Ascending aorta (tissue), 2 donors: ENCODE results near the gene BIRC2. TPM values are rescaled to one million over a fixed set of nuclear protein-coding genes. Genes with fewer than 3 reads are reported as not detected.

Source experiments
- DNase-seq, 2 donors: peaks; one replicate each; pipeline ENCODE4 v3.0.0-alpha.2; 2019; ENCODE audit warnings: low spot score in 2 of 2
- H3K27ac ChIP-seq, 2 donors: fragments of 200-600 bp; sonication (generic); one replicate each; pipeline ENCODE4 v1.5.1; 2016 to 2017; ENCODE audit warnings: mild to moderate bottlenecking in 1 of 2
- H3K27me3 ChIP-seq: fragments of 200-600 bp; sonication (generic); one replicate; pipeline ENCODE4 v1.5.1; 2017
- H3K36me3 ChIP-seq, 2 donors: fragments of 200-600 bp; sonication (generic); one replicate each; pipeline ENCODE4 v1.5.1; 2016
- H3K4me1 ChIP-seq, 2 donors: fragments of 200-600 bp; sonication (generic); one replicate each; pipeline ENCODE4 v1.5.1; 2016 to 2017; ENCODE audit warnings: mild to moderate bottlenecking in 1 of 2
- H3K4me3 ChIP-seq, 2 donors: fragments of 200-600 bp; sonication (generic); one replicate each; pipeline ENCODE4 v1.5.1; 2016 to 2017; ENCODE audit warnings: mild to moderate bottlenecking in 1 of 2
- H3K9me3 ChIP-seq, 2 donors: fragments of 200-600 bp; sonication (generic); one replicate each; pipeline ENCODE4 v1.5.1; 2016
- CTCF ChIP-seq, 3 experiments: fragments of 200-600 bp in 2 of 3; fragments of 450-650 bp in 1 of 3; sonication (generic) in 2 of 3; IDR thresholded peaks; one replicate each; pipeline ENCODE4 v1.5.1; 2016 to 2019; ENCODE audit warnings: antibody characterized with exemption in 3 of 3, mild to moderate bottlenecking in 1 of 3, moderate library complexity in 1 of 3
- intact Hi-C: fragments of 100-400 bp; cut with DNase I; formaldehyde crosslinking; loops from one replicate; pipeline ENCODE4 v1.15.1; 2023
- total RNA-seq: library from RNA; depleted of rRNA; stranded (reverse); fragments of >200 nt; gene quantifications from one replicate; pipeline ENCODE4 v1.1.0, GENCODE V29; 2016

Gene BIRC2
- total RNA-seq, 1 donor from 2014 or later = 27.7 TPM

GRCh38 chr11:102341844-102342318 lies 5.1 kb upstream of the BIRC2 start:
- TF ChIP-seq CTCF (IDR thresholded peaks at IDR 0.05) = peak; percentile 49 to 85 (median 72)
- intact Hi-C loops = loop anchor here (10.0 kb wide), 2 partner anchors 323 to 427 kb away; partner anchors contain the start of genes ANGPTL5 and CEP126
- Histone ChIP-seq H3K27ac (no peak overlapping the region), H3K4me3 (no peak overlapping the region), H3K36me3 (peaks cover 0 to 9% of the 10 kb centered on the region in 2 donors), H3K9me3 (no peaks in the 10 kb centered on the region), H3K4me1 (peaks cover 0 to 2% of the 10 kb centered on the region in 2 donors), H3K27me3 (no peaks in the 10 kb centered on the region)
- DNase-seq = peak in 1 of 2 donors; percentile 85

GRCh38 chr11:102343809-102344208 lies 3.2 kb upstream of the BIRC2 start:
- intact Hi-C loops = loop anchor here (1.0 to 10.0 kb wide), 3 partner anchors 297 to 429 kb away; partner anchors contain the start of genes ANGPTL5, CEP126 and CFAP300
- no peaks in the 10 kb centered on the region for H3K9me3 ChIP-seq
- H3K4me1 ChIP-seq = peaks cover 0 to 2% of the 10 kb centered on the region in 2 donors
- no peaks in the 10 kb centered on the region for H3K27me3 ChIP-seq
- H3K27ac ChIP-seq = no peak overlapping the region
- H3K36me3 ChIP-seq = no peaks in the 10 kb centered on the region
- TF ChIP-seq CTCF (IDR thresholded peaks at IDR 0.05) = no peak
- H3K4me3 ChIP-seq = no peak overlapping the region
- DNase-seq = no peak

DNA sequence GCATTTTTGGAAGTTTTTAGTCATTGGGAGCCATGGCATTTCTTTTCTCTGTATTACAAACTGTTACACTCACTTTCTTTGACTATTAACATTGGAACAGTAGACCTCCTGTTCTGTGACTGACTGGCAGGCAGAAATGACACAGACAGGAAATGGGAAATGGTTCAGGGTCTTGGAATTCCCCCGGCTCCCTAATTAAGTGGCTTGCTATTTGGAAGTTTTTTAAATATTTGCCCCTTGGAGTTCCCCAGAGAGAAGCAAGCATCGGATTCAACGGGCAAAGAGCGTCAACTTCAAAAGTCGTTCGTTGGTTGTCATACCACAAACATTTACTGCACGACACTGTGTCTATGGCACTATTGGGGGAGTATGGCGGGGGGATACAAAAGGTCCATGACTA lies 1.1 kb upstream of the BIRC2 start:
- Histone ChIP-seq H3K9me3 (no peaks in the 10 kb centered on the region), H3K27me3 (no peaks in the 10 kb centered on the region), H3K4me3 (peak overlapping the region; percentile 78 to 81), H3K4me1 (peaks cover 2 to 3% of the 10 kb centered on the region in 2 donors), H3K36me3 (peaks cover 1 to 5% of the 10 kb centered on the region in 2 donors), H3K27ac (peak overlapping the region; percentile 98)
- peak in 1 of 2 donors; percentile 70 for DNase-seq
- intact Hi-C loops = loop anchor here (2.0 to 10.0 kb wide), 8 partner anchors 29 to 431 kb away; partner anchors contain the start of genes ANGPTL5, BIRC3, CEP126 and TMEM123
- no peak for TF ChIP-seq CTCF (IDR thresholded peaks at IDR 0.05)

DNA sequence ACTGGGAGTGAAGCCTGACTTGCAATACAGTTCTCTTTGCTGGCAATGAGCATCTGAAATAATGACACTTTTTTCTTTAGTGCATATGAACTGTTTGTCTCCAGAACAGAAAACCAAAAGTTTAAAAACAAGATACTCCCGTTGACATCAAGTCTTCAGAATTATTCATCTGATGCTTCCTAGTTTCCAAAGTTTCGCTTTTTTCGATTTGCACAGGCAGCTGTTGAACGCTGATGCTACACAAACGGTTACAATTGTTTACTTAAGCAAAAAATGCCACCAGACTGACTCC lies 612 bp upstream of the BIRC2 start:
- Histone ChIP-seq H3K27me3 (no peaks in the 10 kb centered on the region), H3K36me3 (peaks cover 5% of the 10 kb centered on the region in 2 donors), H3K4me3 (peak overlapping the region; percentile 78 to 81), H3K4me1 (peaks cover 2 to 3% of the 10 kb centered on the region in 2 donors), H3K27ac (peak overlapping the region; percentile 98), H3K9me3 (no peaks in the 10 kb centered on the region)
- no peak for TF ChIP-seq CTCF (IDR thresholded peaks at IDR 0.05)
- DNase-seq = no peak
- intact Hi-C loops = loop anchor here (2.0 to 10.0 kb wide), 8 partner anchors 30 to 432 kb away; partner anchors contain the start of genes ANGPTL5, BIRC3, CEP126 and TMEM123

- H3K9me3 ChIP-seq = no peaks in the 10 kb centered on the region
- peaks cover 2 to 3% of the 10 kb centered on the region in 2 donors for H3K4me1 ChIP-seq
- peak overlapping the region; percentile 98 for H3K27ac ChIP-seq
- intact Hi-C loops = loop anchor here (2.0 to 10.0 kb wide), 8 partner anchors 31 to 433 kb away; partner anchors contain the start of genes ANGPTL5, BIRC3, CEP126 and TMEM123
- no peak for TF ChIP-seq CTCF (IDR thresholded peaks at IDR 0.05)
- H3K27me3 ChIP-seq = no peaks in the 10 kb centered on the region
- DNase-seq = no peak
- peaks cover 5 to 7% of the 10 kb centered on the region in 2 donors for H3K36me3 ChIP-seq
- peak overlapping the region; percentile 78 to 81 for H3K4me3 ChIP-seq
These were observed 702 bp downstream of the BIRC2 start for GRCh38 chr11:102347462-102348370.
